H1 (cell line): ENCODE data around the gene TMEM245. TPM values are rescaled to one million over a fixed set of nuclear protein-coding genes. Genes with fewer than 3 reads are reported as not detected.

ENCODE experiments used
- CBX8 ChIP-seq: fragments of 300-800, 300-1000 bp; sonication (generic); IDR thresholded peaks from 2 replicates; pipeline ENCODE4 v1.7.1; 2016; ENCODE audit warnings: low read depth, low read length, borderline replicate concordance
- CREB1 ChIP-seq: IDR thresholded peaks from 2 replicates; pipeline ENCODE4 v1.6.1; 2012; ENCODE audit warnings: inconsistent platforms
- EGR1 ChIP-seq: IDR thresholded peaks from 2 replicates; pipeline ENCODE4 v1.6.1; 2011; ENCODE audit warnings: low read depth, low read length, borderline replicate concordance
- EZH2 ChIP-seq: fragments of 200-600 bp; sonication (generic); IDR thresholded peaks from 2 replicates; pipeline ENCODE4 v1.7.1; 2012; ENCODE audit warnings: low read depth, mild to moderate bottlenecking, moderate library complexity, low read length, inconsistent platforms; ENCODE audit not compliant: severe bottlenecking
- GABPA ChIP-seq: IDR thresholded peaks from 2 replicates; pipeline ENCODE4 v1.6.1; 2011; ENCODE audit warnings: mild to moderate bottlenecking, low read length, moderate library complexity, borderline replicate concordance; ENCODE audit not compliant: insufficient read depth
- NRF1 ChIP-seq: IDR thresholded peaks from 2 replicates; pipeline ENCODE4 v1.6.1; 2011; ENCODE audit warnings: mild to moderate bottlenecking, low read depth, low read length, improper control_type of control experiment
- SIN3A ChIP-seq, 2 experiments: IDR thresholded peaks in 1 of 2; conservative IDR thresholded peaks in 1 of 2; 2 replicates each; pipeline ENCODE4 v1.6.1; 2011 to 2012; ENCODE audit warnings: low read length in 2 of 2, improper control_type of control experiment in 1 of 2, low read depth in 1 of 2, mild to moderate bottlenecking in 1 of 2
- SIX5 ChIP-seq: IDR thresholded peaks from 2 replicates; pipeline ENCODE4 v1.6.1; 2011; ENCODE audit warnings: mild to moderate bottlenecking, low read depth, low read length
- polyA plus RNA-seq, 7 experiments: library from polyadenylated mRNA; depleted of rRNA in 3 of 7; stranded (reverse) in 5 of 7; unstranded in 2 of 7; fragments of >200 nt in 5 of 7; fragments of 200-250 nt in 2 of 7; gene quantifications; 1 replicate in 5 of 7; 2 replicates in 1 of 7; 4 replicates in 1 of 7; pipeline versions ENCODE4 v1.2.1 to v1.2.3, GENCODE V29; 2011 to 2013; ENCODE audit warnings: missing spikeins in 2 of 7, mixed read lengths in 2 of 7
- total RNA-seq: library from RNA; stranded (reverse); fragmentation: NEBNext Ultra II Directional; extraction: Animal tissue kit (Norgen Biotek cat#: 25700); gene quantifications from 2 replicates; pipeline ENCODE4 v1.2.1, GENCODE V29; 2021

The TMEM245 gene
- total and polyA plus RNA-seq, 2 of the 8 experiments (the other 6 are each of a cell fraction or from before 2014, with no cell fraction given) = 44.3 to 45.8 TPM

DNA sequence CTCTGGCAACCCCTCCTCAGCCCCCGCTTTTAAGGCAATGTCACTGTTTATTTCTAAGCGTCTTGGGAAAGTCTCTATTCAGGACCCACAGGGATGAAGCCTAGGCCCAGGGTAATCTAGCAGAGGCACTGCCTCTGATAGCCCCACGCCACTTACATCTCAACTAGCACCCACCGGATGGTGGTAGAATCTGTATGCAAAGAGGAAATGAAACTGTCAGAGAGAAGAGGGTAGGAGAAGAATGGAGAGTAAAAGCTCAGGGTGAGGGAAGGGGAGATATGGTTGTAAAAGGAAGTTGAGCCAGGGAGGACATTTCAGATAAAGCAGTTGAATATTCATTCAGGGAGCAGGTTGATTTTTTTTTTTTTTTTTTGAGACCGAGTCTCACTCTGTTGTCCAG is 44.3 kb upstream of the TMEM245 start (continued):
- no peak for TF ChIP-seq SIN3A (conservative IDR thresholded peaks at IDR 0.05 in 1 of 2, IDR thresholded peaks at IDR 0.05 in 1 of 2; ENCODE audit: low read depth in 1 of 2, low read length in 2 of 2)
- no peak for TF ChIP-seq SIX5
- TF ChIP-seq CREB1 = no peak
- no peak for TF ChIP-seq GABPA
- no peak for TF ChIP-seq EZH2
- no peak for TF ChIP-seq NRF1
- no peak for TF ChIP-seq CBX8
- TF ChIP-seq EGR1 = no peak
